Measurements from ENCODE around the gene AURKAIP1. TPM values are rescaled to one million over a fixed set of nuclear protein-coding genes. Genes with fewer than 3 reads are reported as not detected.

Gene AURKAIP1
- total and polyA plus RNA-seq, 2 donors (not counting 1 experiment from before 2014, with no cell fraction given): 42.2 to 85.2 TPM

- Histone ChIP-seq H3K4me1 (ENCODE audit: control insufficient read depth, extremely low read depth, insufficient read depth, low read length) (peaks cover 4% of the 10 kb centered on the region), H3K4me2 (ENCODE audit: extremely low read depth, insufficient read depth, low read length) (no peak overlapping the region), H3K27ac (ENCODE audit: insufficient read depth, low read length) (no peak overlapping the region), H3K36me3 (ENCODE audit: control insufficient read depth, insufficient read depth, low read length) (no peaks in the 10 kb centered on the region), H3K9me3 (ENCODE audit: control insufficient read depth, insufficient read depth, low read depth, low read length) (no peaks in the 10 kb centered on the region), H3K9ac (ENCODE audit: insufficient read depth, low read length) (no peak overlapping the region), H3K4me3 (replicated peaks in 1 of 4; ENCODE audit: control extremely low read depth in 1 of 4, insufficient read depth in 1 of 4, low read depth in 3 of 4, low read length in 4 of 4) (no peak overlapping the region), H3K79me2 (ENCODE audit: control insufficient read depth, insufficient read depth, low read length) (no peaks in the 10 kb centered on the region), H3K27me3 (ENCODE audit: control insufficient read depth, insufficient read depth, low read length) (no peaks in the 10 kb centered on the region), H4K20me1 (ENCODE audit: control insufficient read depth, extremely low read depth, insufficient read depth, low read length) (no peaks in the 10 kb centered on the region), H2AFZ (ENCODE audit: low read length) (no peak overlapping the region)
- DNase-seq (ENCODE audit: low read depth in 2 of 2): no peak
- no peak for TF ChIP-seq CTCF (conservative IDR thresholded peaks at IDR 0.05 in 1 of 2, IDR thresholded peaks at IDR 0.05 in 1 of 2; ENCODE audit: low read depth in 1 of 2, low read length in 2 of 2)
- TF ChIP-seq EZH2 (IDR thresholded peaks at IDR 0.05; ENCODE audit: low read length, missing control alignments): no peak
Measured at GRCh38 chr1:1420654-1421141, 45.7 kb upstream of the AURKAIP1 start.

- Histone ChIP-seq H3K79me2 (ENCODE audit: control insufficient read depth, insufficient read depth, low read length) (no peaks in the 10 kb centered on the region), H3K9me3 (ENCODE audit: control insufficient read depth, insufficient read depth, low read depth, low read length) (no peaks in the 10 kb centered on the region), H3K27me3 (ENCODE audit: control insufficient read depth, insufficient read depth, low read length) (no peaks in the 10 kb centered on the region), H3K4me1 (ENCODE audit: control insufficient read depth, extremely low read depth, insufficient read depth, low read length) (peaks cover 4% of the 10 kb centered on the region), H3K4me2 (ENCODE audit: extremely low read depth, insufficient read depth, low read length) (peak overlapping the region; percentile 25), H4K20me1 (ENCODE audit: control insufficient read depth, extremely low read depth, insufficient read depth, low read length) (no peaks in the 10 kb centered on the region), H3K9ac (ENCODE audit: insufficient read depth, low read length) (peak overlapping the region; percentile 23), H3K4me3 (replicated peaks in 1 of 4; ENCODE audit: control extremely low read depth in 1 of 4, insufficient read depth in 1 of 4, low read depth in 3 of 4, low read length in 4 of 4) (peak overlapping the region in 2 of 4 experiments; percentile 10 to 27), H3K36me3 (ENCODE audit: control insufficient read depth, insufficient read depth, low read length) (no peaks in the 10 kb centered on the region), H2AFZ (ENCODE audit: low read length) (peak overlapping the region; percentile 49), H3K27ac (ENCODE audit: insufficient read depth, low read length) (no peak overlapping the region)
- DNase-seq (ENCODE audit: low read depth in 2 of 2): no peak
- TF ChIP-seq EZH2 (IDR thresholded peaks at IDR 0.05; ENCODE audit: low read length, missing control alignments): no peak
- TF ChIP-seq CTCF (conservative IDR thresholded peaks at IDR 0.05 in 1 of 2, IDR thresholded peaks at IDR 0.05 in 1 of 2; ENCODE audit: low read depth in 1 of 2, low read length in 2 of 2): no peak
Measured at GRCh38 chr1:1419813-1420653, 45.0 kb upstream of the AURKAIP1 start.

GRCh38 chr1:1419363-1419812 is 44.4 kb upstream of the AURKAIP1 start:
- Histone ChIP-seq H3K9ac (ENCODE audit: insufficient read depth, low read length) (peak overlapping the region; percentile 23), H3K4me1 (ENCODE audit: control insufficient read depth, extremely low read depth, insufficient read depth, low read length) (peaks cover 4% of the 10 kb centered on the region), H3K79me2 (ENCODE audit: control insufficient read depth, insufficient read depth, low read length) (no peaks in the 10 kb centered on the region), H3K9me3 (ENCODE audit: control insufficient read depth, insufficient read depth, low read depth, low read length) (no peaks in the 10 kb centered on the region), H3K4me3 (replicated peaks in 1 of 4; ENCODE audit: control extremely low read depth in 1 of 4, insufficient read depth in 1 of 4, low read depth in 3 of 4, low read length in 4 of 4) (peak overlapping the region in 1 of 4 experiments; percentile 27), H3K27ac (ENCODE audit: insufficient read depth, low read length) (no peak overlapping the region), H3K27me3 (ENCODE audit: control insufficient read depth, insufficient read depth, low read length) (no peaks in the 10 kb centered on the region), H3K4me2 (ENCODE audit: extremely low read depth, insufficient read depth, low read length) (peak overlapping the region; percentile 25), H2AFZ (ENCODE audit: low read length) (peak overlapping the region; percentile 49), H4K20me1 (ENCODE audit: control insufficient read depth, extremely low read depth, insufficient read depth, low read length) (no peaks in the 10 kb centered on the region), H3K36me3 (ENCODE audit: control insufficient read depth, insufficient read depth, low read length) (no peaks in the 10 kb centered on the region)
- TF ChIP-seq EZH2 (IDR thresholded peaks at IDR 0.05; ENCODE audit: low read length, missing control alignments) (no peak), CTCF (conservative IDR thresholded peaks at IDR 0.05 in 1 of 2, IDR thresholded peaks at IDR 0.05 in 1 of 2; ENCODE audit: low read depth in 1 of 2, low read length in 2 of 2) (no peak)
- no peak for DNase-seq (ENCODE audit: low read depth in 2 of 2)
